IMR-90 (cell line): ENCODE data around the gene SCTR.

ENCODE experiments used
- BHLHE40 ChIP-seq: fragments of 150-350 bp; IDR thresholded peaks from 2 replicates; pipeline ENCODE4 v1.6.1; 2016; ENCODE audit warnings: mild to moderate bottlenecking, low read depth, low read length
- MAZ ChIP-seq: IDR thresholded peaks from 2 replicates; pipeline ENCODE4 v1.6.1; 2012; ENCODE audit warnings: low read depth, mild to moderate bottlenecking, low read length, improper control_type of control experiment, moderate library complexity, borderline replicate concordance
- POLR2A ChIP-seq: IDR thresholded peaks from 2 replicates; pipeline ENCODE4 v1.6.1; 2012; ENCODE audit warnings: mild to moderate bottlenecking, low read depth, low read length
- RFX5 ChIP-seq: IDR thresholded peaks from 2 replicates; pipeline ENCODE4 v1.8.0; 2012; ENCODE audit warnings: low read depth, mild to moderate bottlenecking, low read length, moderate library complexity
- TF ChIP-seq, protein P1 (sequence below): conservative IDR thresholded peaks from 2 replicates; pipeline ENCODE4 v1.5.1; 2012; ENCODE audit warnings: mild to moderate bottlenecking, low read depth, low read length, improper control_type of control experiment

GRCh38 chr2:119448427-119449141, 75.7 kb downstream of the SCTR start:
- TF ChIP-seq, protein P1, sequence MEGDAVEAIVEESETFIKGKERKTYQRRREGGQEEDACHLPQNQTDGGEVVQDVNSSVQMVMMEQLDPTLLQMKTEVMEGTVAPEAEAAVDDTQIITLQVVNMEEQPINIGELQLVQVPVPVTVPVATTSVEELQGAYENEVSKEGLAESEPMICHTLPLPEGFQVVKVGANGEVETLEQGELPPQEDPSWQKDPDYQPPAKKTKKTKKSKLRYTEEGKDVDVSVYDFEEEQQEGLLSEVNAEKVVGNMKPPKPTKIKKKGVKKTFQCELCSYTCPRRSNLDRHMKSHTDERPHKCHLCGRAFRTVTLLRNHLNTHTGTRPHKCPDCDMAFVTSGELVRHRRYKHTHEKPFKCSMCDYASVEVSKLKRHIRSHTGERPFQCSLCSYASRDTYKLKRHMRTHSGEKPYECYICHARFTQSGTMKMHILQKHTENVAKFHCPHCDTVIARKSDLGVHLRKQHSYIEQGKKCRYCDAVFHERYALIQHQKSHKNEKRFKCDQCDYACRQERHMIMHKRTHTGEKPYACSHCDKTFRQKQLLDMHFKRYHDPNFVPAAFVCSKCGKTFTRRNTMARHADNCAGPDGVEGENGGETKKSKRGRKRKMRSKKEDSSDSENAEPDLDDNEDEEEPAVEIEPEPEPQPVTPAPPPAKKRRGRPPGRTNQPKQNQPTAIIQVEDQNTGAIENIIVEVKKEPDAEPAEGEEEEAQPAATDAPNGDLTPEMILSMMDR: no peak
- TF ChIP-seq POLR2A: no peak
- TF ChIP-seq RFX5: no peak
- TF ChIP-seq BHLHE40: no peak
- no peak for TF ChIP-seq MAZ
